HS-5 (cell line): Measurements from ENCODE around the gene HPSE.

ENCODE experiments used
- DNase-seq: peaks from one replicate; pipeline ENCODE4 v3.0.0-alpha.2; 2012; ENCODE audit warnings: low read depth

The HPSE gene

DNA sequence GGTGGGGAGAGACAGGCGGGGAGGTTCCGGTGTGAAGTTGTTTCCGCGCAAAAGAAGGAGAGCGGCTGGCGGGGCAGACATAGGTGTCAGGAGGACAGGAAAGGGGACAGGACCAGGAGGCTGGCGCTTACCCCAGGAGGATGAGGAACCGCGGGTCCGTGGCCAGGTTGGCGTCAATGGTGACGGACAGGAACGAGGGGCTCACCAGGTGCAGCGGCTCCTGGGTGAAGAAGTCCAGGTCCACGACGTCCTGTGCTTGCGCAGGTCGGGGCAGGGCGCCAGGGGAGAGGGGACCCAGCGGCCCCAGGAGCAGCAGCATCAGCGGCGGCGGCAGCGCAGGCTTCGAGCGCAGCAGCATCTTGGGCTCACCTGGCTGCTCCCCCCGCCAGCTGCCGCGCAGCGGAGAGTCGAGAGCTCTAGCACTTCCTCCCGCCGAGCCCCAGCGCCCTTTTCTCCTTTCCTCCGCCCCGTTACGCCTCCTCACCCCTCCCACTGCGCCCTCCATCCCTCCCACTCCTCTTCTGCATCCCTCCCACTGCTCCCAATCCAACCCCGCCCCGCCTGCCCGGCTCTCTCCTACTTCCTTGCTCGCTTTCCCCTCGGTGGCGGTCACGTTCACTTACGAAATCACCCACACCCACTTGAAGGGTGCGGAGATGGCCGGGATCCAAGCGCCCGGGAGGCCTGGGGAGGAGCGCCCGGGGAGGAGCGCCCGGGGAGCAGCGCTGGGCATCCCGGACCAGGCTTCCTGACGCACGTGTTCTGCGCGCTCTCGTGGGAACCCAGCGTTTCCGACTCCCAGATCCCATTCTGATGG is at the start of gene HPSE:
HPSE (minus strand) TSS at position 424 of the 817 bp plus-strand sequence; CDS start at position 358, 66 bp downstream.
- no peak for DNase-seq

DNA sequence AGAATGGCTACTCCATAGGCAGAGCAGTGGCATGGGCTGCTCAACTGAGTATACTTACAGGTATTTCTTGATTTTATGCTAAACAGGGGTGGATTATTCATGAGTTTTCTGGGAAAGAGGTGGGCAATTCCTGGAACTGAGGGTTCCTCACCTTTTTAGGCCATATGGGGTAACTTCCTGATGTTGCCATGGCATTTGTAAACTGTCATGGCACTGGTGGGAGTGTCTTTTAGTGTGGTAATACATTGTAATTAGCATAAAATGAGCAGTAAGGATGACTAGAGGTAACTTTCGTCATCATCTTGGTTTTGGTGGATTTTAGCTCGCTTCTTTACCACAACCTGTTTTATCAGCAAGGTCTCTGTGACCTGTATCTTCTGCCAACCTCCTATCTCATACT is 48.2 kb upstream of the HPSE start:
- no peak for DNase-seq

DNA sequence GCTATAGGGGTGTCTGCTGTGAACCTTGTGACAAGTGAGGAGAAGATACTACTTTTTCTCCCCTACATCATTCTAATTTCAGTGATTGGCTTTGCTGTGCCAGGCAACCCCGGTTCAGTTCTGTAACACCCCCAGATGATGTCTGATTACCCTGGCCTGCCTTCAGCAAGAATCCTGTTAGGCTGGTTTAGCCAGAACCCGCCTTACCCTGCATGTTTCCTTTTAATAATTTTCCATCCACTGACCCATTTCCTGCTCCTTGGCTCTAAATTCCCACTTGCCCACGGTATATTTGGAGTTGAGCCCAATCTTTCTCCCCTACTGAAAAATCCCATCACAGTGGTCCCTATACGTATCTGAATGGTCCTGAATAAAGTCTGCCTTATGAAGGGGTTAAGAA is 46.5 kb upstream of the HPSE start:
- DNase-seq: no peak

DNA sequence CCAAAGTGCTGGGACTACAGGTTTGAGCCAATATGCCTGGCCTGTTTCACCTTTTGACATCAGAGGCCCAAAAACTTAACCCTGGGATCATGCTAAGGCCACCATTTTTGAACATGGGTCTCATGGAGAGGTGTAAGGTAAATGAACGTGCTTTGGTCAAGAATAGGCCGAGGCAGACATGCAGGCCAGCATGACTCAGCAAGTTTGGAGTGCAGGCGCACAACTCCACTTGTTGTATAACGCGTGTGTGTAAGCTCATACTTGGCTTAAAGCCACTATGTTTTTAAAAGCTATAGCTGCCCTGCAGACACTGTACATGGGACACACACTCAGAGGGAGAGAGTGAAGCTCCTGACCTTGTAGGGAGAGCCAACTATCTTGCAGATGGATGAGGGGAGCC is 43.8 kb upstream of the HPSE start:
- no peak for DNase-seq

DNA sequence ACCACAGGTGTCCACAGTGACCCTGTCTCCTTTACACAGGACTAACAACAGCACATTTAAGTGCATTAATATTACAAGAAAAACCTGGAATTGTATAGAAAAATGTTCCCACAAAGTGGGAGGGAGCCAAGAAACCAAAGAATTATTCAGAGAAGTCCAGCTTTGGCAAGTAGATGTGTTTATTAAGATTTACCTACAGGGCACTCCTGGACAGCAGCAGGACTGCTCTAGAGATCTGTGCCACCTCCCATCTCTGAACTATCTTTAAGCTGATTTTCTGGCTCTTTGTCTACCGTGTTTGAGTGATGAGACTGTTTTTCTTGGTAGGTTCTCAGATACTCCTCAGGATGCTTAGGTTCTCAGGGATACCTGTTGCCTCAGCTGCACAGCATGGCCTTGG is 38.3 kb upstream of the HPSE start:
- no peak for DNase-seq

DNA sequence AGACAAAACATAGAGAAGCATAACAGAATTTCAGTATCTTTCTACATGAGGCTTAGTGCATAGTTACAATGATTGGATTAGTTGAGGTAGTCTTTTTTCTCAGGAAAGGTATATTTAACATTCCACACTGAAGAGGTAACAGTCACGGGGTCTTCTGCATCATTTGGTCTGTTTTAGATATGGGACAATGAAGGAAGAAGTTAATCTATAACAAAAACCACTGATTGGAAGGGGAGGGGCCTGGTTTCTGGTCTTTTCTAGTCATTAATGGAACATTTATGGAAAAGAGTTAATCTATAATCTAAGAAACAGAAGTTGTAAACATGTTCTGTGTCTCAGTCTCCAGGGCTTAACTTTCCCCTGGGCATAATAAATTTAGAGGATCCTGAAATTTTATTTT is 37.3 kb upstream of the HPSE start:
- DNase-seq: no peak

DNA sequence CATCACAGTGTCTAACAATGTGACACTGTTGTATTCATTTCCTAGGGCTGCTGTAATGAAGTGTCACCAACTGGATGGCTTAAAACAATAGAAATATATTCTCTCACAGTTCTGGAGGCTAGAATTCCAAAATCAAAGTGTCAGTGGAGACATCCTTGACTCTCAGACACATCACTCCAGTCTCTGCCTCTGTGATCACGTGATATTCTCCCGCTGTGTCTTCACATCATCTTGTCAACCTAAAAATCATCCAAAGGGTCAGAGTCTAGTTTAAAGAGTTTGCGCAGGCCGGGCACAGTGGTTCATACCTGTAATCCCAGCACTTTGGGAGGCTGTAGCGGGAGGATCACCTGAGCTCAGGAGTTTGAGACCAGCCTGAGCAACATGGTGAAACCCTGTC is 36.6 kb upstream of the HPSE start:
- DNase-seq: no peak

DNA sequence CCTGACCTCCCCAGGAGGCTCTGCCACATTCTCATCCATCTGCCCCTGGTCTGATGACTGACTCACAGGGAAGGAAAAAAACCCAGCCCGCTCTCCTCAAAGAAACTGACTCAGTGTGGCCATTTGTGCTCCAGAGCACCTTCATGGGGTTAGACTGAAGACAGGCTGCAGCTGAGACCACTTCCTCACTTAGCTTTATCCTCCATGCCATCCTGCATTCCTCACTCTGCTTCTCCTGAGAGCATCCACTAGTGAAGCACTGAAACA is 35.9 kb upstream of the HPSE start:
- no peak for DNase-seq

DNA sequence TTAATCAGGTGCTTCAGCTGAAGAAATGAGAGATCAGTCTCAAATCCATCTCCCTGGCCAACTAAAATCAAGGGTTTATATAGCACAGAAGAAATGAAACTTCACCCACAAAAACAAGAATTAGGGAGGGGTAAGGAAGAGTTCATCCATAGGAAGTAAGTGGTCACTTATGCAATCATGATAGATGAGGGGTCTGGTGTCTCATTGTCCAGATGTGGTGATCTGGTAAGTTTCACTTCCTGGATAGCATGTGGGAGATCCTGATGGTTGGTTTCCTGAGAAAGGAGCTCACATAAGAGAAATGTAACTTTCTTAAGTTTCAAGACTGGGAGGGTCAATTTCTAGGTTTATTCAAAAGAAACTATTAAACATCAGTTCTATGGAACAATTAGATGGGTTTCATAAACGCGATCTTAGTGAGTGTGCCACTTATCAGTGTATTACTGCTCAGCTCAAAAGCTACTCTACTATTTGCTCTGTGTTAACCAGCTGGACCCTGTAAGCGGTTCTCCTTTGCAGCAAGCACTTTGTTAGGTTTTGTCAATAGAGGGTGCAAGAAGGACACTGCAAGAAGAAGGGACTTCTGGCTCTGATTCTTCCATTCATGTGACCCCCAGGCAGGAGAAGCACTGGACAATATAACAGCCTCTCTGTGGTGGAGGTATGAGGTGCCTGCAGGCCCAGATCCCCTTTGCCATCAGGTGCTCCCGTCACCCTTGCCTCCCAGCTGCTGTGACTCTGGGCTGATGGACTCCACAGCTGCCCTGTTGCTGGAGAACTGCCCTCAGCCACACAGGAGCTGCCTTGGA is 35.4 kb upstream of the HPSE start:
- no peak for DNase-seq

DNA sequence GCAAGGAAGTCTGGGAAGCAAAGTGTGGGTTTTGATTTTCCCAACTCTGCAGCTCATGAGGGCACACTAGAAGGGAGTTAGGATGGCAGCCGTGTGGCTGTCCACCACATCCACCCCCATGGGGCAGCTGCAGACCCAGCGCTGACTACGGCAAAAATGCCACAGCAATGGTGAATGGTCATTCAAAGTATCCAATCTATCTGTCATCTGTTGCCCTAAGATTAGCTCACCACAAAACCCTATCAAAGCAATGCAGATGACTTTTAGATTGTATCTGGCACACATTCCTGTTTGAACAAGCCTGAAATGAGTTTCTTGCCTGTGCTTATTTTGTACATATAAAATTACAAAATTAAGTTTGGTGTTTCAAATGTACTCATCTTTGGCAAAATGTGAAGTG is 29.7 kb upstream of the HPSE start:
- DNase-seq: no peak

DNA sequence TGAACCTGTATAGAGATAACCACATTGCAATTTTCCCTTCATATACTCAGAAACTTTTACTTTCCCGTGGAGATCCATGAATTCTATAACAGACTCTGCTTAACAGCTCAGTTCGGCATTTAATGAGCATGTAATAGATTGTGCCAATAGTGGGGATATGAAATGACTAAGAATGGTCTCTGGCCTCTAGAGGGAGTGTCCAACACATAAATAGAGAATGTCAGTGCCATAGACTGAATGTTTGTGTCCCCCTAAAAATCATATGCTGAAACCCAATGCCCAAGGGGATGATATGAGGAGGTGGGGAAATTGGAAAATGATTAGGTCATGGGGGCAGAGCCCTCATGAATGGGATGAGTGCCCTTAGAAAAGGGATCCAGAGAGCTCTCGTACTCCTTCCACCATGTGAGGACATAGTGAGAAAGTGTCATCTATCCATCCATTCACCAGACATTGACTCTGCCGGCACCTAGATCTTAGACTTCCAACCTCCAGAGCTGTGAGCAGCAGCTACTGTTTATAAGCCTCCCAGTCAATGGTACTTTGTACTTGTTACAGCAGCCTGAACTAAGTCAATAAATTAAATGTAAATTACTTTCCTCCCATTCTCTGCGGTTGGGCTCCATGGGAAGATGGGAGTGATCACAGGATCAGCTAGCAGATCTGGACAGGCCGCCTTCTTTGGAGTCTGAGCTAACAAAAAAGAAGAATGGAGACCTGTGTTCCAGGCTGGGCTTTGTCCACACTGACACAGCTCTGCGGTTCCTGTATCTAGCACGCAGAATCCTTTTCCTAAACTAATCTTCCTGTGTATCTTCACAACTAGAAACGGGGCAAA is 28.1 kb upstream of the HPSE start:
- DNase-seq: no peak

DNA sequence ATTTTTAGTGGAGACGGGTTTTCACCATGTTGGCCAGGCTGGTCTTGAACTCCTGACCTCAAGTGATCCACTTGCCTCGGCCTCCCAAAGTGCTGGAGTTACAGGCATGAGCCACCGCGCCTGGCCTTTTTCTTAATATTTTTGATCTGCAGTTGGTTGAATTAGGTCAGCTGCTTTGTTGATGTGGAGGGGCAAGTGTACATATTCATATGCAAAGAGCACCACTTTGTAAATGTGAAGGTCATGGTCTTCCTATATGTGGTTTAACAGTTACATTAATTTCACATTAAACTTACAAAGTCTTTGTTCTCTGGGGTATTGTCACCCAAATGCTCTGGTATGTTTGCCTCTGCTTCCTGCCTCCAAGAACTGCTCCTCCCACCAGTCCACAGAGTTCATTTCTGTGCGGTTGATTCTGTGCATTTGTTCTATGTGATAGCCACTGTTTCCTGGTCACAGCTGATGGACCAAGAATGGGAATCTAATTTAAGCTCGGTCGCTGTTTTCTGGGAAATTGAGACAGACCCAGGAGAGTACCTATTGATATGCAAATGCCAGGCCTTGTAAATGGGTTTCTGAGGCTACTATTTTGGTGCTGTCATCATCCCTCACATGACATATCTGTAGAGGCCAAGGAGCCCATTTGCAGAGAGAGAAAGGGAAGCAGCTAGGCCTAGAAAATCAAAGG is 26.9 kb upstream of the HPSE start:
- no peak for DNase-seq

DNA sequence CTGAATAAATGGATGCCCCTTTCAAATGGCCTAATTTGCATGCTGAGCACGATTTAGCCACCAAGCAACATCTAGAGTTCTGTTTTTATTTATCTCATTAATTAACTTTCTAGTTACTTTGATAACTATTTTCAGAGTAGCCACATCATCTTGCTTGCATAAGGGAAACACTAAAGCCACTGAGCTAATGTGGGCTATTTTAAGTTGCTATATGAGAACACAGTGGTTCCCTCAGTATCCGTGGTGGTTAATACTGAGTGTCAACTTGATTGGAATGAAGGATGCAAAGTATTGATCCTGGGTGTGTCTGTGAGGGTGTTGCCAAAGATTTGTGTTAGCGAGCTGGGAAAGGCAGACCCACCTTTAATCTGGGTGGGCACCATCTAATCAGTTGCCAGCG is 25.4 kb upstream of the HPSE start:
- DNase-seq: no peak

DNA sequence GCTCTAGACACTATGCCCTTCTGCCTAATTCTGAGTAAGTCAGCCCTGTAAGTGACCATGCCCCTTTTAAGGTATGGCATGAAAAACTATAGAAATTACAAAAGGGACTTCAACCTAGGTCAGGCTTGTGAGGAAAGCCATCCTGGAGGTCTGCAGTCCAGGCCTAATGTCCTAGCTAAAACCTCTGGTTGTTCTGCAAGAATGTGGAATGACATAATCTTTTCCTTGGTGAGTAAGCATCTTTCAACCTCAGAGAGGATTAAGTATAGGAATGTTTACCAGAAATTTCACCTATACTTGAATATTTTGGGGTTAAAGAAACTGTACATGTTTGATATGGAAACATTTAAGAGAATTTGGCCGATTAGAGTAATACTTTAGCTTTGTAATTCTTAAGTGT is 23.8 kb upstream of the HPSE start:
- peak; percentile 45 for DNase-seq

DNA sequence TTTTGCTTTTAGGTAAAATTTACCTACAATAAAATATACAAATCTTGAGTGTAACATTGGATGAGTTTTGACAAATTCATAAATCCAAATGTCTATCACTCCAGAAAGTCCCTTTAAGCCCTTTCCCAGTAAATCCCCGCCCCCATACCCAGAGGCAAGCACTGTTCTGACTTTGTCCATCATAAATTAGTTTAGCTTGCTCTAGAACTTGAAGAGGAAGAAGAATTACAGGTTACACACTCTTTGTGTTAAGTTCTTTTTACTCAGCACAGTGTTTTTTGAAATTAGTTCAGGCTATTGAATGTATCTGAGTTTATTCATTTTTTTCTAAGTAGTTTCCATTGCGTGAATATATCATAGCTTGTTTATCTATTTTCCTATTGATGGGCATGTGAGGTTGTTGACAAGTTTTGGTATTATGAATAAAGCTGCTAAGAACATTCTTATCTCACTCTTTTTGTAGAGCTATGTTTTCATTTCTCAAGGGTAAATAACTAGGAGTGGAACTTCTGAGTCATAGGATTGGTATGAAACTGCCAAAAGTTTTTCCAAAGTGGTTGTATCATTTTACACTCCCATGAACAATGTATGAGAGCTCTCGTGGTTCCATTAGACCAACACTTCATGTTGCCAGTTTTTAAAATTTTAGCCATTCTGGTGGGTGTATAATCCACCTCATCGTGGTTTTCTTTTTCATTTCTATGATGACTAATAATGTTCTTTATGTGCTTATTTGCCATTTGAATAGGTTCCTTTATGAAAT is 22.4 kb upstream of the HPSE start:
- DNase-seq: peak; percentile 83

DNA sequence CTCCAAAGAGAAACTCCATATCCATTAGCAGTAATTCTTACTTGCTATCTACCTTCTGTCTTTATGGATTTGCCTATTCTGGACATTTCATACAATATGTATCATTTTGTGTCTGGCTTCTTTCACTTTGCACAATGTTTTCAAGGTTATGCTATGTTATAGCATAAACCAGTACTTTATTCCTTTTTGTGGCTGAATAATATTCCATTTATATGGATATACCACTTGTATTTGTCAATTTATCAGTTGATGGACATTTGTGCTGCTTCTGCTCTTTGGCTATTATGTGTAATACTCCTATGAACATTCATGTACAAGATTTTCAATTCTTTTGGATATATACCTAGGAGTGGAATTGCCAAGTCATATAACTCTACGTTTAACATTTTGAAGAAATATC is 18.9 kb upstream of the HPSE start:
- DNase-seq: no peak

DNA sequence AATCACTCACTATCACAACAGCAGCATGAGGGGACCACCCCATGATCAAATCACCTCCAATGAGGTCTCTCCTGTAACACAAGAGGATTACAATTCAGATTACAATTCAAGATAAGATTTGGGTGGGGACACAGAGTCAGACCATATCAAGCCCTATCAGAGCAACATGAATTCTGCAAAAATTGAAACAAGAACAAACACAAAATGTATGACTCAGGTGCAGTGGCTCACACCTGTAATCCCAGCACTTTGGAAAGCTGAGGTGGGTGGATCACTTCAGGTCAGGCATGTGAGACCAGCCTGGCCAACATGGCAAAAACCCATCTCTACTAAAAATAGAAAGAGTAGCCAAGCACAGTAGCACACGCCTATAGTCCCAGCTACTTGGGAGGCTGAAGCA is 13.4 kb upstream of the HPSE start:
- no peak for DNase-seq

DNA sequence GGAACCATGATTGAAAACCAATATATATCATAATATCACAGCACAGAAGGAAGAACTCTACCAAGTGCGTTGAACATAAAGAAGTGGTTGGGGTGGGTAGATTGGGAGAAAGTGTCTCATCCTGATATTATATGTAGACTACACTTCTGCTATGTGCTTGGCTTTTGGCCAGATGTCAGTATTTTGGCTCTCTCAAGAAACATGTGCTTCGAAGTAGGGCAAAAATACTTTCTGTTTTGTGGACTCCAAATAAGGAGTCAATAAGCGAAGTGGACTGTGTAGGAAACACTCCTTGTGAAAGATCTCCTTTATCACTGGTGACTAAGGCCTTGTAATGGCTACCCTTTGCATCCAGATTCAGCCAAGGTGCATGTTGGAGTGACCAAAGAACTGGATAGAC is 7.8 kb upstream of the HPSE start:
- DNase-seq: no peak

DNA sequence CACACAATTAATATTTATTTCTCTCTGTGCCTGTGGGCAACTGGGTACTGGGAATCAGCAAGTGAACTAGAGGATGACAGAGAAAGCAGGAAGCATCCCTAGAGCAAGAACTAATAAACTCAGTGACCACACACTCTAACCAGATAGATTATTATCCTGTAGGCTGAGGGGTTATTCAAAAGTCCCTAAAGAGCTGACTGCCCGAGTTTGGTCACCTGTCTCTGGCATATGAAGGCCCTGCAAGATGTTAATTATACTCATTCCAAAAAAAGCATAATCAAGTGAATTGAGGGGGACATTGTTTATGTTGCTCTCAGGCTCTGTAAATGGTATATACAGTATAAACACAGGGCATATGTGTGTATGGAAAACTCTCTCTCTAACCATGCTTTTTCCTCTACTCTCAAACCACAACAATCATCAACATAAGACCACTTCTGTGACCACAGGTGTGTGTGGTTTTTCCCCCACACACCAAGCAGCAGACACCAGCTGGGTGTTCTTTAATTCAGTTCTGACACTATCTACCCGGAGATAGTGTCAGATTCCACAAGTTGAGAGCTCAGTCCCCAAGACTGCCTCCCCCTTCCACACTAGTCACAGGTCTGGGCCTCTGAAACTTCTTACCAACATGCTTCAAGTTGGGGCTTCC is 6.2 kb upstream of the HPSE start:
- no peak for DNase-seq

DNA sequence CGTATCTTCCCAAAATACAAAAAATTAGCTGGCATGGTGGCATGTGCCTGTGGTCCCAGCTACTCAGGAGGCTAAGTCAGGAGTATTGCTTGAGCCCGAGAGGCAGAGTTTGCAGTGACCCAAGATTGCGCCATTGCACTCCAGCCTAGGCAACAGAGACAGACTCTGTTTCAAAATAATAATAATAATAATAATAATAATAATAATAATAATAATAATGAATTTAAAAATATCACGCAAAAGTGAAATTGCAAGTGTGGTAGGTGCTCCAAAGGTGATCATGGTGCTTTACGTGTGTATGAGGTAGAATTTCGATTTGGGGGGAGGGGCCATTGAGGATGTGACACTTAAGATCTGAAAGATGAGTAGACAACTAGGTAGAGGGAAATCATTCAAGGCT is 4.9 kb upstream of the HPSE start:
- no peak for DNase-seq

DNA sequence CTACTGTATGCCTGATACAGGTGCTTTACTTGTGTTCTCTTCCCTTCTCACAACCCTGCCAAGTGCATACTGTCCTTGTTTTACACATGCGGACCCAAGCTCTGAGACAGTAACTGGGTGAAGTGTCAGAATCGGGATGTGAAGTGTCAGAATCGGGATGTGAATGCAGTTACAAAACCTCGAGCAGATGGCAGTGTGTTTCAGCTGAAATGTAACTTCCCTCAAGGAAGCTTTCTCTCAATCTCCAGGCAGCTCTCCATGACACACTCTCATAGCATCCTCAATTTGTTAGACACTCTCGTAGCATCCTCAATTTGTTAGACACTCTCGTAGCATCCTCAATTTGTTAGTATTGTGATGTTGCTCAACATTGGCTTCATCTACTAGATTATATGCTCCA is 1.1 kb upstream of the HPSE start:
- no peak for DNase-seq
